ENCODE data around the gene CD164L2.

The CD164L2 gene

DNA sequence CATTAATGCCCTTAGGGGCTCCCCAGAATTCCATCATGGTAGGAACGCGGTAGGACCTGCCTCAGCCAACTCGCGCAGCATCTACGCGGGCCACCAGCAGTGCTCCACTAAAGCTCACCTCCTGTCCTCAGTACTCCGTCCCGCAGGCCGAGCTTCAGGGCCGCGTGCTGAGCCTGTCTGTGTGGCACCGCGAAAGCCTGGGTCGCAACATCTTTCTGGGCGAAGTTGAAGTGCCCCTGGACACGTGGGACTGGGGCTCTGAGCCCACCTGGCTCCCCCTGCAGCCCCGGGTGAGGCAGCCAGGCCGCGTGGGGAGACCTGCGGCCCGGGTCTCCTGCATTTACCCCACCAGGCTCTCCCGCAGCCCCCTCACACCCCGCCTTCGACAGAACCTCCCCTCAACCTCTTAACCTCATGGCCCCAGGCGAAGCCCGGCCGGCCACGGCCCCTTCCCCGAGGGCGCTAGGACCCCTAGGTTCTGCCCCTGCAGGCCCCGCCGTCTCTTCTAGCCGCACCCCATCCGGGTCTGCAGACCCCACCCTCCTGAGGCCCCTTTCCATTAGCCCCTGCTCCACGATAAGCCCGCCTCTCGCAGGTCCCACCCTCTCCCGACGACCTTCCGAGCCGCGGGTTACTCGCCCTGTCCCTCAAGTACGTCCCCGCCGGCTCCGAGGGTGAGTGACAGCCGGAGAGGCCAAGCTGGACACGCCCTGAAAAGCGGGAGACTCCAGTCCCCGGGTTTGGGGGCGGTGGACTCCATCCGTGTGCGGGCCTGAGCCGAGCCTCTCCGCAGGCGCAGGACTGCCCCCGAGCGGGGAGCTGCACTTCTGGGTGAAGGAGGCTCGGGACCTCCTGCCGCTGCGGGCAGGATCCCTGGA, 32.2 kb downstream of the CD164L2 start:
- peak overlapping the region; percentile 70 for H3K4me3 ChIP-seq
- no peak for DNase-seq (ENCODE audit: low spot score)
- H3K27ac ChIP-seq: peak overlapping the region in 1 of 2 donors; percentile 56
- TF ChIP-seq, protein P1, sequence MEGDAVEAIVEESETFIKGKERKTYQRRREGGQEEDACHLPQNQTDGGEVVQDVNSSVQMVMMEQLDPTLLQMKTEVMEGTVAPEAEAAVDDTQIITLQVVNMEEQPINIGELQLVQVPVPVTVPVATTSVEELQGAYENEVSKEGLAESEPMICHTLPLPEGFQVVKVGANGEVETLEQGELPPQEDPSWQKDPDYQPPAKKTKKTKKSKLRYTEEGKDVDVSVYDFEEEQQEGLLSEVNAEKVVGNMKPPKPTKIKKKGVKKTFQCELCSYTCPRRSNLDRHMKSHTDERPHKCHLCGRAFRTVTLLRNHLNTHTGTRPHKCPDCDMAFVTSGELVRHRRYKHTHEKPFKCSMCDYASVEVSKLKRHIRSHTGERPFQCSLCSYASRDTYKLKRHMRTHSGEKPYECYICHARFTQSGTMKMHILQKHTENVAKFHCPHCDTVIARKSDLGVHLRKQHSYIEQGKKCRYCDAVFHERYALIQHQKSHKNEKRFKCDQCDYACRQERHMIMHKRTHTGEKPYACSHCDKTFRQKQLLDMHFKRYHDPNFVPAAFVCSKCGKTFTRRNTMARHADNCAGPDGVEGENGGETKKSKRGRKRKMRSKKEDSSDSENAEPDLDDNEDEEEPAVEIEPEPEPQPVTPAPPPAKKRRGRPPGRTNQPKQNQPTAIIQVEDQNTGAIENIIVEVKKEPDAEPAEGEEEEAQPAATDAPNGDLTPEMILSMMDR (IDR thresholded peaks at IDR 0.05): no peak

DNA sequence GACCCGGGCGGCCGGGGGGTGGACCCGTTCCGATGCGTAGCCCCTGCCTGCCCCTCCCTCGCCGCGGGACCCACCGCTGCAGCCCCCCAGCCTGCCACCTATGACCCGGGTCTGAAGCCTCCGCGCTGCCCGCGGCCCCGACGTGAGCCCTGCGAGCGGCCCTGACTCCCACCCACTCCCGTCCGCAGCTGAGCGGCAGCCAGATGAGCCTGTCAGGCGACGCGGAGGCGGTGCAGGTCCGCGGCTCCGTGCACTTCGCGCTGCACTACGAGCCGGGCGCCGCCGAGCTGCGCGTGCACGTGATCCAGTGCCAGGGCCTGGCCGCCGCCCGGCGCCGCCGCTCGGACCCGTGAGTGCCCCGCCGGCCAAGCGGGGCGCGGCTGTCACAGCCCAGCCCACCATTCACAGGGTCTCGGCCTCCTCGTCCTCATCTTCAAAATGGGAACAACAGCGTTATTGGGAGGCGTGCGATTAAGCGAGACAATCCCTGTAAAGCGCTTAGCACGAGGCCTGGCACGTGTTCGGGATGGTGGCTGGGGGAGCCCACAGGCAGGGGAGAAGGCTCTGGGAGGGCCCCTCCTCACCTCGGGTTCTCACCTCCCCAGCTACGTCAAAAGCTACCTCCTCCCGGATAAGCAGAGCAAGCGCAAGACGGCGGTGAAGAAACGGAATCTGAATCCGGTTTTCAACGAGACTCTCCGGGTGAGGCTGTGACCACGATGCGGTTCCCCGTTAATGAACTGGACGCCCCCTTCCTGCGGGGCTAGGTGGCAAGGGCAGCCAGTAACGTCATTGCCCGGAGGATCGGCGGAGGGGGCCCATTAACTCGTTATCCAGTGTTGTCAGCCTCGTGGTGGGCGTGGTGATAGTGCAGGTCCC, 33.1 kb downstream of the CD164L2 start:
- DNase-seq (ENCODE audit: low spot score): no peak
- H3K4me3 ChIP-seq: peak overlapping the region; percentile 70
- TF ChIP-seq, protein P1 (IDR thresholded peaks at IDR 0.05): no peak
- H3K27ac ChIP-seq: no peak overlapping the region

DNA sequence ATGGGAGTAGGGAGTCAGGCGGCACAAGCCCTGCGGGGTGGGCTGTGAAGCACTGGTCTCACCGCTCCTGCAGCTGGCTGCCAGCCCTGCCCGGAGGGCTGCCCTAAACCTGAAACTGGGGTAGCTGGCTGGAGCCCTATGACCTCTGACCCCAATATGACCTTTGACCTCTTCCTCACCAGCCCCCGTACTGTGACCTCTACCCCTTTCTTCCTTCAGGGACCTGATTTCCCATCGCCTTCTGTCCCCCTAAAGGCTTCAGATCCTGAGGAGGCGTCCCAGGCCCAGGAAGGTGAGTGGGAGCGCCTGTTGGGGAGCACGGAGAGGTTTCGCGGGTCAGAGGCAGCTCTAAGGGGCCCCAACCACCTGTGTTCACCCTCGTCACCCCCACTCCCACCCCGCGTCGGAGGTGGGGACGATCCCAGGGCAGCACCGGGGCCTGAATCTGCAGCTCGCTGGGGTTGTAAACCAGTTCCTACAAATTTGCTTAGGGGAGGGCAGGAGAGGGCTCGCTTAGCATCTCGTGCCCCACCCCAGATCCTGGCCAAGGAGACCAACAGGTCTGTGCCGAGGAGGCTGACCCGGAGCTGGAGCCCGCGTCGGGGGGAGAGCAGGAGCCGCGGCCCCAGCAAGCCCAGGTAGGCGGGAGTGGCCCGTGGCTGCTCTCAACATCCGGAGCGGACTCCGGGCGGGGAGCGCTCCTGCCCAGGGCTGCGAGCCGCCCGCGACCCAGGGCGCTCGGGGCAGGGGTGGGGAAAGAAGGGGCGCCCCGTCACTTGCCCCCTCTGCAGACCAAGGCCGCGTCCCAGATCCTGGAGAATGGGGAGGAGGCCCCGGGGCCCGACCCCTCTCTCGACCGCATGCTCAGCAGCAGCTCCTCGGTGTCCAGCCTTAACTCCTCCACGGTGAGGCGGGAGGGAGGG, 34.0 kb downstream of the CD164L2 start:
- Histone ChIP-seq H3K4me3 (peak overlapping the region; percentile 70), H3K27ac (no peak overlapping the region)
- TF ChIP-seq, protein P1 (IDR thresholded peaks at IDR 0.05): no peak

DNA sequence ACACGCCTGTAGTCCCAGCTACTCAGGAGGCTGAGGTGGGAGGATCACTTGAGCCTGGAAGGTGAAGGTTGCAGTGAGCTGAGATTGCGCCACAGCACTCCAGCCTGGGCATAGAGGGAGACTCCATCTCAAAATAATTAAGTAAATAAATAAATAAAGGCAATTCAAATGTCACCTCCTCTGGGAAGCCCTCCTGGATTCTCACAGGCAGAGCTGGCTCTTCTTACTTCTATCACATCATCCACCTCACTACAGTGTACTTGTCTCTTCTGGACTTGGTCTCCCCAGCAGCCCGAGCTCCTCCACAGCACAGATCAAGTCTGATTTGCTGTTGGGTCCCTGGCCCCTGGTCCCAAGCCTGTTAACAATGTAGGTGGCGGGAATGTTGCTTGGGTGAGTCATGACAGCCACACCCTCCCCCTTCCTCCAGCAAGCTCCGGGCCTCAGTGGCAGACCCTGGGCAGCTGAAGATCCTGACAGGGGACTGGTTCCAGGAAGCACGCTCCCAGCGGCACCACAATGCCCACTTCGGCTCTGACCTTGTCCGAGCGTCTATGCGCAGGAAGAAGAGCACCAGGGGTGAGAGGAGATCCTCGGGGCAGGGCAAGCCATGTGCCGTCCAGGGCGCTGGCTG, 36.0 kb downstream of the CD164L2 start:
- no peak overlapping the region for H3K27ac ChIP-seq
- H3K4me3 ChIP-seq: no peak overlapping the region
- DNase-seq (ENCODE audit: low spot score): no peak
- TF ChIP-seq, protein P1 (IDR thresholded peaks at IDR 0.05): no peak

More for the DNA sequence above, 34.0 kb downstream of the CD164L2 start:
- DNase-seq (ENCODE audit: low spot score): no peak

GRCh38 chr1:27346357-27346756, 36.8 kb downstream of the CD164L2 start:
- H3K27ac ChIP-seq: no peak overlapping the region
- no peak overlapping the region for H3K4me3 ChIP-seq
- TF ChIP-seq, protein P1 (IDR thresholded peaks at IDR 0.05): no peak
- no peak for DNase-seq (ENCODE audit: low spot score)

DNA sequence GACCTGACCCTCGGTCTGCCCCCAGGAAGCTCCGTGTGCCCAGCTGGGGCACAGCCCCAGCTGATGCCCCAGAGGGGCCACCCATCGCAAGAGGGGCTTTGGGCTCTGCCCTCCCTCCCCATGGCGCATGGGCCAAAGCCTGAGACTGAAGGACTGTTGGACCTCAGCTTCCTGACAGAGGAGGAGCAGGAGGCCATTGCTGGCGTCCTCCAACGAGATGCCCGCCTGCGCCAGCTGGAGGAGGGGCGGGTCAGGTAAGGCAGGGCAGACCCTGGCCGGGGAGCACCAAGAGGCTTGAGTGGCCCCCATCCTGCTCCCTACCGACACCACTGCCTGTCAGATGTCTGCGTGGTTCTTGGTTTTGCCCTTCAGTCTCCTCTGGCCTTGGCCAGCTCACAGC, 37.9 kb downstream of the CD164L2 start:
- TF ChIP-seq, protein P1 (IDR thresholded peaks at IDR 0.05): no peak
- no peak for DNase-seq (ENCODE audit: low spot score)
- Histone ChIP-seq H3K27ac (no peak overlapping the region), H3K4me3 (no peak overlapping the region)

Data from coronary artery (tissue), 2 donors.